ENCODE measurements around the gene PET117. TPM values are rescaled to one million over a fixed set of nuclear protein-coding genes. Genes with fewer than 3 reads are reported as not detected.

Gene PET117
- total RNA-seq, 1 donor from 2014 or later: 11.8 TPM

DNA sequence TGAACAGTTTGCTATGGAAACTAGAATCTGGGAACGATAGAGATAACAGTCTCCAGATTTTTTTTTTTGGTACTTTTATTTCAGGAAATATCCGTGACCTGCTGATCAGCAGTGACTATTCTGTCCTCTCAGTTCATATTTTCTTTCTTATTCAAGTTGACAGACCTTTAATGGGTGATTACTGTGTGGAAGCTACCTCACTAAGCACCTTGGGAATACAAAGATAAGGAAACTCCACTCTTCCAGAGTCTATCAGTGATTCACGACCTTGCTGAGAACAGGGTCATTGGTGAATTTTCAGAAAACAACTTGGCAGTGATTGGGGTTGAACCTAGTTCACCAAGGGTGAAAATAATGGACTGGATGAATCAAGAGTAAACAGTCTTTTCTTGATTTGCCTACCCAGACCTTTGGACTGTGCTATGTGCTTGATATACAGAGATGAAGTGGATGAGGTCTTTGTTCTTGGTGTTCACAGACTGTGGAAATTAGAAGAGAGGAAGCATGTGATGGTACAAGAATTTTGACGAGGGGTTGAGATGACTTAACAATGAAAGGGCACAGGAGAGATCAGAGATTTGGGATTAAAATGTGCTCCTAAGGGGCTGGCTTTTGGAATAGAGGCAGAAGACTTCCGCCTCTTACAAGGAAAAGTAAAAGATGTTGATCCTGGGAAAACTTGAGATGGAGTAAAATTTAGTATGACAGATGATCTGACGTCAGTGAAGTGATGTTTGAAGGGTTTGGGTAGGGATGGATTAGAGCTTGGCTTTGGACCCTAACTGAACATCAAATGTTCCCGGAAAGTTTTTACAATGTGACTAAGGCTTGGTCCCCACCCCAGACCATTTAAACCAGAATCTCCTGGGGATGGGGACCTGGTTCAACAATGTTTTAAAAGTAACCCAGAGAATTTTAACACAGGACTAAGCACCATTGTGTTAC lies 1.2 kb downstream of the PET117 start:
- H3K9me3 Mint-ChIP-seq (ENCODE audit: unreplicated experiment): no peaks in the 10 kb centered on the region
- TF ChIP-seq, protein P1, sequence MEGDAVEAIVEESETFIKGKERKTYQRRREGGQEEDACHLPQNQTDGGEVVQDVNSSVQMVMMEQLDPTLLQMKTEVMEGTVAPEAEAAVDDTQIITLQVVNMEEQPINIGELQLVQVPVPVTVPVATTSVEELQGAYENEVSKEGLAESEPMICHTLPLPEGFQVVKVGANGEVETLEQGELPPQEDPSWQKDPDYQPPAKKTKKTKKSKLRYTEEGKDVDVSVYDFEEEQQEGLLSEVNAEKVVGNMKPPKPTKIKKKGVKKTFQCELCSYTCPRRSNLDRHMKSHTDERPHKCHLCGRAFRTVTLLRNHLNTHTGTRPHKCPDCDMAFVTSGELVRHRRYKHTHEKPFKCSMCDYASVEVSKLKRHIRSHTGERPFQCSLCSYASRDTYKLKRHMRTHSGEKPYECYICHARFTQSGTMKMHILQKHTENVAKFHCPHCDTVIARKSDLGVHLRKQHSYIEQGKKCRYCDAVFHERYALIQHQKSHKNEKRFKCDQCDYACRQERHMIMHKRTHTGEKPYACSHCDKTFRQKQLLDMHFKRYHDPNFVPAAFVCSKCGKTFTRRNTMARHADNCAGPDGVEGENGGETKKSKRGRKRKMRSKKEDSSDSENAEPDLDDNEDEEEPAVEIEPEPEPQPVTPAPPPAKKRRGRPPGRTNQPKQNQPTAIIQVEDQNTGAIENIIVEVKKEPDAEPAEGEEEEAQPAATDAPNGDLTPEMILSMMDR (IDR thresholded peaks at IDR 0.05): no peak
- peaks cover 12% of the 10 kb centered on the region for H3K36me3 Mint-ChIP-seq (ENCODE audit: unreplicated experiment)
- no peak for DNase-seq (ENCODE audit: extremely low spot score, unreplicated experiment)
- H3K27ac Mint-ChIP-seq (ENCODE audit: unreplicated experiment): peak overlapping the region; percentile 61
- peaks cover 23% of the 10 kb centered on the region for H3K4me1 Mint-ChIP-seq (ENCODE audit: unreplicated experiment)
- peak overlapping the region; percentile 85 for H3K4me3 Mint-ChIP-seq (ENCODE audit: unreplicated experiment)
- H3K27me3 Mint-ChIP-seq (ENCODE audit: unreplicated experiment): peaks cover 6% of the 10 kb centered on the region

DNA sequence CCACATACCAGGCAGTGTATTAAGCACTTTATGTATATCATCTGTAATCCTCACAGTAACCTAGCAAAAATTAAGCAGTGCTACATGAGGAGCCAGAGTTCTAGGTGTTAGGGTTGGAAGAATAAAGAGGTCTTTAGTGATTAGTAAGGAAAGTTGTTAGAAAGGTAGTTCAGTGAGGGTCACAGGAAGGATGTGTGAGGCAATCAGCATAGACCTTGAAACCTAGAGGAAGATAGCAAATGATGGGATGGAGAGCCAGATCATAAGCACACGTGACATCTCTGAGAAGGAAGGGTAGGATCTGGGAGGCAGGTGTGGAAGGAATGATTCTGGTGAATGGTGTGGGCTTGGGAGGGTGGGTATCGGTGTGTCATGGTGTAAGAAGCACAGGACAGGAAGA lies 2.2 kb downstream of the PET117 start:
- no peaks in the 10 kb centered on the region for H3K27me3 Mint-ChIP-seq (ENCODE audit: unreplicated experiment)
- peaks cover 17% of the 10 kb centered on the region for H3K36me3 Mint-ChIP-seq (ENCODE audit: unreplicated experiment)
- no peaks in the 10 kb centered on the region for H3K9me3 Mint-ChIP-seq (ENCODE audit: unreplicated experiment)
- no peak overlapping the region for H3K27ac Mint-ChIP-seq (ENCODE audit: unreplicated experiment)
- no peak for DNase-seq (ENCODE audit: extremely low spot score, unreplicated experiment)
- H3K4me1 Mint-ChIP-seq (ENCODE audit: unreplicated experiment): peaks cover 23% of the 10 kb centered on the region
- TF ChIP-seq, protein P1 (IDR thresholded peaks at IDR 0.05): no peak
- H3K4me3 Mint-ChIP-seq (ENCODE audit: unreplicated experiment): no peak overlapping the region

DNA sequence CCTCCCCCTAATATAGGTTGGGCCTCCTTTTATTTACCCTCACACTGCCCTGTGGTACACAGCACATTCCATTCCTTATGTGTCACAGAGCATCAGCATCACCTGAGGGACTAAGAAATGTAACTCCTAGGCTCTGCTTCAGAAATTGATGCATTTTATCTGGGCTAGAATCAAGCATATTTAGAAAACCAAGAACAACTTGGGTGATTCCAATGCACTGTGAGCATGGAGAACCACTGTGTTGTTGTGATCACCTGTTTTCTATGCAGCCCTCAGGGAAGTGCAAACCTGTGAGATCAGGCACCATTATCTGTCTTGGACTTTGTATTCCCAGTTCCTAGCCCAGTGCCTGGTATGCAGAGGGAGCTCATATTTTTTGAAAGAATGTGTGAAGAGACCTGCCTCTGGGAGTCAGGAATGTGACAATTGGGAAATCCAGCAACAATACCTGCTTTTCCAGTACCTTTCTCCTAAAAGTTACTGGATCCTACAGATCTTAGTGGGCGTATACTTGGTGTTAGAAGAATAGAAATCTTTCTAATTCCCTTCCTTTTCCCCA lies 7.0 kb downstream of the PET117 start:
- no peaks in the 10 kb centered on the region for H3K27me3 Mint-ChIP-seq (ENCODE audit: unreplicated experiment)
- TF ChIP-seq, protein P1 (IDR thresholded peaks at IDR 0.05): no peak
- H3K4me1 Mint-ChIP-seq (ENCODE audit: unreplicated experiment): peaks cover 7% of the 10 kb centered on the region
- DNase-seq (ENCODE audit: extremely low spot score, unreplicated experiment): no peak
- H3K36me3 Mint-ChIP-seq (ENCODE audit: unreplicated experiment): peaks cover 29% of the 10 kb centered on the region
- no peak overlapping the region for H3K27ac Mint-ChIP-seq (ENCODE audit: unreplicated experiment)
- no peak overlapping the region for H3K4me3 Mint-ChIP-seq (ENCODE audit: unreplicated experiment)
- H3K9me3 Mint-ChIP-seq (ENCODE audit: unreplicated experiment): no peaks in the 10 kb centered on the region

DNA sequence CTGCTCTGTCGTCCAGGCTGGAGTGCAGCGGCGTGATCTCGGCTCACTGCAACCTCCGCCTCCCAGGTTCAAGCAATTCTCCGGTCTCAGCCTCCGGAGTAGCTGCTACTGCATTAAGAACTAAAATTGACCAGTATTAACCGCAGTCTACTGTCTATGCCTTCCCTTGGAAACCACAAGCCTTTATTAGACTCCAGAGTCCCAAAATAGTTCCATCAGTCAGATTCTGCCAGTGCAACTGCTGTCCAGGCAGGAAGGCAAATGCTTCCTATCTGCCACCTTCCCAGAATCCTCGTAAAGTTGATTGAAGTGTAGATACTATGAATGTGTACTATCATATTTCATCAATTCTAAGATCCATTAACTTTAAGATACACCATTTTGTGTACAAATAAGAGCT lies 16.7 kb downstream of the PET117 start:
- no peaks in the 10 kb centered on the region for H3K27me3 Mint-ChIP-seq (ENCODE audit: unreplicated experiment)
- no peaks in the 10 kb centered on the region for H3K9me3 Mint-ChIP-seq (ENCODE audit: unreplicated experiment)

More for the DNA sequence above, 16.7 kb downstream of the PET117 start:
- DNase-seq (ENCODE audit: extremely low spot score, unreplicated experiment): no peak
- Mint-ChIP-seq H3K36me3 (ENCODE audit: unreplicated experiment) (peaks cover 32% of the 10 kb centered on the region), H3K4me3 (ENCODE audit: unreplicated experiment) (no peak overlapping the region), H3K4me1 (ENCODE audit: unreplicated experiment) (no peaks in the 10 kb centered on the region), H3K27ac (ENCODE audit: unreplicated experiment) (no peak overlapping the region)
- TF ChIP-seq, protein P1 (IDR thresholded peaks at IDR 0.05): no peak
